ENCODE data around the gene CNGB1.
"Not testable (repeated sequence)": the region's sequence is repeated elsewhere in the genome, so short reads cannot be mapped to it uniquely, and the experiment has no call there.

CNGB1 gene

GRCh38 chr16:57924514-57924913 is 46.4 kb downstream of the CNGB1 start:
- FAIRE-seq = no peak

DNA sequence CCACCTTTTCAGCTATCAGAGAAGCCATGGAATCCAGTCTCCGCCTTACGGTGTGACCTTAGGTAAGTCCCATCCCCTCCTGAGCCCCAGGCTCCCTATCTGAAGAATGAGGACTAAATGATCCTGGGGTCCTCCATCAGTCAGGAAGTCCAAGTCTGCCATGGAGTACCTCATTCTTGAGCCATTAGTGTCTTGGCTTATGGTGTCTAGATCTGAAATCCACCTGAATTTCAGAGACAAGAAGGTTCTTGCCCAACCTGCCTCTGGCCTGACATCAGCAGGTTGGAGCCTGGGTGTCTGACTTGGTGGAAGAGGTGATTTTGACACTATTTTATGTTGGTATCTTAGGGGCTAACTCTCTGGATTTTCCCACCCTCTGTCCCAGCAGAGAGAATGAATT is 47.1 kb downstream of the CNGB1 start:
- no peak for FAIRE-seq

DNA sequence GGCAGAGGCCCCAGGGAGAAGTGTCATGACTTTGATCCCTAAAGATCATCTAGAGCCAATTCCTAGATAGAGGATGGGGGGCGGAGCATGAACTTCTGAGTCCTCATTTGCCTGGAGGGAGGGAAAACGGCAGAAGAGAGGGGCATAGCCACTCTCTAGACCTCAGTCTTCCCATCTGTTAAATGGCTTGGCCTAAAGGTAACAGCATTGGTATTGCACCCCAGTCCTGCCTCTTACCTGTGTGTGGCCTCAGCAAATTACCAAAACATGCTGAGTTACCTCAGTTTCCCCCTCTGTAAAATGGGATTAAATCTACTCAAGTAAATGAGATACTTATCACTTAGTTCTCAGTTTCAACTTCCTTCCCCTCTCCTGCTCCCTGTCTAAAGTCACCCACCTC is 47.5 kb downstream of the CNGB1 start:
- no peak for FAIRE-seq

- FAIRE-seq = no peak
Observed at GRCh38 chr16:57920880-57921229, 50.1 kb downstream of the CNGB1 start.

DNA sequence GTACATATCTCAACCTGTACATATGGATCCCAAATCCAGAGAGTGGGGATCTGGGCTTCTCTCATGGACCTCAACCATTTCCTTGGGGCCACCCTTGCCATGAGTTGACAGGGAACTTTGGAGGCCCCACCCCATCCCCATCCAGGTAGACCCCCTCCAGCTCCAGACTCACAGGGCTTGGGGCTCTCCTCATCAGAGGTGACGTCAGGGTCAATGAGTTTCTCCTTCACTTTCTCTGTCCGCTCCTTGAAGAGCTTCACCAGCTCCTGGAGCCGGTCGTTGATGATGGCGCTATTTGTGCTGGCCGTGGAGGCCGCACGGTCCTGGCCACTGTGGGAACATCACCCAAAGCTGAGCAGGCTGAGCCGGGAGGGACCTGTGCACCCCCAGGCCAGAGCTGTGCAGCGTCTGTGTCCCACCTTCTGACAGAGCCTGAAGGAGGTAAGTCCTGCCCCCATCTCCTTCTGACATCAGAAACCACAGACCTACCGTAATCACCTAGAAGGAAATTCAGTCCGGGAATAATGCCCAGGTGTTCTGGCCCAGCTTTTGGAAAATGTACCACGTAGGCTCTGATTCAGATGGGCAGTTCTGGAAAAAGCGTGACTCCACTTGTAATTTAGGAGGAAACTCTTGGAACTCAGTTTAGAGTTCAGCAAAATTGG is 50.6 kb downstream of the CNGB1 start:
- no peak for FAIRE-seq

- no peak for FAIRE-seq
Observed at GRCh38 chr16:57918994-57919393, 51.9 kb downstream of the CNGB1 start.

DNA sequence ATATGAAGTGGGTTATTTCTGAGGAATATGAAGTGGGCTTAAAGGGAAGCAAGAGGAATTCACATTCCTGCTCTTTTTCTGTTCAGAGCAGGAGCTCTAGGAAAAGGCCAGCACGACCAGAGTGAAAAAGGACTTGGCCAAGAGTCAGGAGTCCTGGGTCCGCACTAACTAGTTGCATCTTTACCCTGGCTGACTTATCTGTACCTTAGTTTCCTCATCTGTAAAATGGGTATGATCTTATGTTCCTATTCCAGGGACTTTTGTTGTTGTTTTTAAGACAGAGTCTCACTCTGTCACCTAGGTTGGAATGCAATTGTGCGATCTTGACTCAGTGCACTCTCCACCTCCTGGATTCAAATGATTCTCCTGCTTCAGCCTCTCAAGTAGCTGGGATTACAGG is 52.5 kb downstream of the CNGB1 start:
- no peak for FAIRE-seq

- not testable (repeated sequence) for FAIRE-seq
Observed at GRCh38 chr16:57917929-57918328, 53.0 kb downstream of the CNGB1 start.

DNA sequence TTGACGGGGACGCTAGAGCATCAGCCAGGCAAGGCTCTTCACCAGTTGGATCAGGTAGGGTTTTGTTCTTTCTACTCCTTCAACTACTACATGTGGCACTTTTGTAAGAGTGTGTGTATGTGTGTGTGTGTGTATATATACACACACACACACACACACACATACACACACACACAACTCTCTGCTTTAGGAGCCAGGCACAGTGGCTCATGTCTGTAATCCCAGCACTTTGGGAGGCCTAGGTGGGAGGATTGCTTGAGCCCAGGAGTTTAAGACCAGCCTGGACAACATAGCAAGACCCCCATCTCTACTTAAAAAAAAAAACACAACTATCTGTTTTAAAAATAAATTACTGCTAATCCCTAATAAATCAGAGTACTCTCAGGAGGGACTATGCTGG is 53.4 kb downstream of the CNGB1 start:
- not testable (repeated sequence) for FAIRE-seq

- FAIRE-seq = no peak
Observed at GRCh38 chr16:57916735-57917438, 54.0 kb downstream of the CNGB1 start.

DNA sequence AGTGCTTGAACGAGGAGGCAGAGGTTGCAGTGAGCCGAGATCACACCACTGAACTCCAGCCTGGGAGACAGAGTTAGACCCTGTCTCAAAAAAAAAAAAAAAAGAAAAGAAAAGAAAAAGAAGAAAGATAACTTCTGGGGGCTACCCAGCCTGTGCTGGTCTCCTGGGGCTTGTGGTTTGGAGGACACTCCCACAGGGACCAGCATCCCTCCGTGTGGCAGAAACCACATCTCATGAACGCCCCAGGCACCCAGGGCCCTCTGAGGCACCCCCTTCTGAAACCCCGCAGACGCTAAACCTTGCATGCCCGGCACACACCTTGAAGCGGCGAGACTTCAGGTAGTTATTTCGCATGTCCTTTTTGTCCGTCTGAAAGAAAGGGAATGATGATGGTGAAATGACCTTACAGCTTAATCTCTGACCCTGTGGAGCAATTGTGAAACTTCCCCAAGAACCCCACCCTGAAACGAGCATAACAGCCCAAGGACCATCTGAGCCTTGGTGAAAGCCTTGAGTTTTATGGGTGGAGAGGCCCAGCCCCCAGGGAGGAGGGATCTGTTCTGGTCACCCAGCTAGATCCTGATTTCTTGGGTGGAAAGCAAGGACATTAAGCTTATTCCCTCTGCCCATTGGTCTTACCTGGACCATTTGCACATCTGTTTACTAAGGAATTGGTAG is 55.0 kb downstream of the CNGB1 start:
- no peak for FAIRE-seq

DNA sequence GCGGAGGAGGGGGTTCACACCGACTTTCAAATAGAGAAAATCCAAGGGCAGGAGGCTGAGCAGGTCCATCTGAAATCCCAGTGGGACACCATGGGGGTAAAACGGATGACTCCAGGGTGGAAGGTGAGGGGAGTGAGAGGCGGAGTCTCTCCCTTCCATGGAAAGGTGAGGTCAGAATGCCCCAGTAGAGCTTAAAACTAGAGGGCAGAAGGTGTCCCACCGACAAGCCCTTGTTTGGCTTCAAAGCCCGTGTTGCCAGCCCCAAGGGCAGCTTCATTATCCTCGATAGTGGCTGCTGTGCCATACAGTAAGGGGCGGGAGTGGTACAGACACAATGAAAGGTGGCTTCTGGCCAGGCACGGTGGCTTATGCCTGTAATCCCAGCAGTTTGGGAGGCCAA is 55.7 kb downstream of the CNGB1 start:
- no peak for FAIRE-seq

GRCh38 chr16:57914244-57915173 is 56.4 kb downstream of the CNGB1 start:
- no peak for FAIRE-seq

GRCh38 chr16:57912529-57913260 is 58.2 kb downstream of the CNGB1 start:
- FAIRE-seq = no peak

DNA sequence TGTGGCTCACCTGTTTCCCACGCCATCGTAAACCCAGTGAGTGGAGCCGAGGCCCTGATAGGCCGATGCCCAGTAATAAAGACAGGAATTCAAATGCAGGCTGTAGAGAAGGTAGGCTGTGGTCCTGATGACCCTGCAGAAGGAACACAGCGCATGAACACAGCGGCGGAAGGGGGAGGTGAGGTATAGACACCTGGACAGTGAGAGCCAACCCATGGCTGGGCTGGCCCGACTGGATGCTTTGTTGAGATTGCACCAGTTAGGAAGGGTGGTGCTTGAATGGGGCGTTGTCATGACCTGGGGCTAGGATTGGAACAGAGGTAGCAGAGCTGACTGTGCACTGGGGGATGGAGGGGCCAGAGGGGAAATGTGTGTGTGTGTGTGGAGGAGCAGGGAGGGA is 59.2 kb downstream of the CNGB1 start:
- no peak for FAIRE-seq

GRCh38 chr16:57910696-57911095 is 60.2 kb downstream of the CNGB1 start:
- no peak for FAIRE-seq

DNA sequence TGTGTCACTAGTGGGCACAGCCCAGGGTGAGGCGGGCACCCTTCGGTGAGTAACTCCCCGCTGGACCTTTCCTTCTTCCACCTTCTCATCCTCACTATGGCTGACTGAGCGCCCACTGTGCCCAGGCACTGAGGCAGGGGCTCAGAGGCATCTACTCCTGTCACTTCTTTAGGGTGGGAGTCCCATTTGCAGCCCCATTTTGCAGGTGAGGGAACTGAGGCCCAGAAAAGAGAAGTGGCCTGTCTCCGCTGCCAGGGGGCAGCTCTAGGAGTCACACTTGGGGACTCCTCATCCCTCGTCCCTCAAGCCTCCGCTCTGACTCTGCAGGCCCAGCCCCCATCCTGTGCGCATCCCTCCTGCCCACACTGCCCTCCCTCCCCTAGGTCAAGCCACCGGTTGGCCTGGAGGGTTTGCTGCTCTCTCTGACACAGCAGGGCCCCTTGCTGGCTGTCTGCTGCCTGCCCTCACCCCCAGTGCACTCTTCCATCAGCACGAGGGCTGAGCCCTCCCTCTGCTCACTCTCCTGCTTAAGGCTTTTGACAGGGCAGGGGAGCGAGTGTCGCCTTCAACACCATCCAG is 62.4 kb downstream of the CNGB1 start:
- FAIRE-seq = no peak

- no peak for FAIRE-seq
Observed at GRCh38 chr16:57906382-57907316, 64.3 kb downstream of the CNGB1 start.

GRCh38 chr16:57904101-57904500 is 66.8 kb downstream of the CNGB1 start:
- FAIRE-seq = no peak

GRCh38 chr16:57903656-57904055 is 67.3 kb downstream of the CNGB1 start:
- no peak for FAIRE-seq

Data from colon (tissue), 2 donors.